CD4-positive, alpha-beta T cell (primary cell): ENCODE measurements around the gene HMCN1. TPM values are rescaled to one million over a fixed set of nuclear protein-coding genes. Genes with fewer than 3 reads are reported as not detected.

Source experiments
- ATAC-seq: fragments of 200-7000 bp; cut with Tn5 transposase; one replicate; pipeline ENCODE4 v1.10.0; 2022; ENCODE audit warnings: mild to moderate bottlenecking; ENCODE audit not compliant: poor library complexity
- CTCF ChIA-PET: fragments of 350-600 bp; sonication (Branson Sonifier 250); formaldehyde crosslinking; loops from one replicate; lab custom pipeline; 2021; ENCODE audit warnings: antibody characterized with exemption, inconsistent platforms; lab: Charles Lee
- POLR2A ChIA-PET: fragments of 350-600 bp; sonication (Branson Sonifier 250); formaldehyde crosslinking; loops from one replicate; lab custom pipeline; 2021; ENCODE audit warnings: antibody characterized with exemption, inconsistent platforms; lab: Charles Lee
- DNase-seq, 14 experiments: peaks; one replicate each; pipeline ENCODE4 v3.0.0-alpha.2; 2013 to 2020; ENCODE audit warnings: mixed read lengths in 2 of 14
- H3K27ac ChIP-seq, 2 donors: one replicate each; pipeline versions ENCODE4 v1.5.1 to v1.7.0; 2013; ENCODE audit warnings: low read length in 2 of 2, low read depth in 1 of 2, mild to moderate bottlenecking in 1 of 2
- H3K27me3 ChIP-seq, 2 experiments: 1 replicate in 1 of 2; 2 replicates in 1 of 2; pipeline versions ENCODE4 v1.6.1 to v1.7.0; 2013; ENCODE audit warnings: low read length in 2 of 2, control low read depth in 1 of 2, mild to moderate bottlenecking in 1 of 2, moderate library complexity in 1 of 2; ENCODE audit not compliant: insufficient read depth in 2 of 2, control insufficient read depth in 1 of 2
- H3K36me3 ChIP-seq: one replicate; pipeline ENCODE4 v1.6.1; 2013; ENCODE audit warnings: low read length, control low read depth; ENCODE audit not compliant: insufficient read depth
- H3K4me1 ChIP-seq: one replicate; pipeline ENCODE4 v1.6.1; 2013; ENCODE audit warnings: low read length, control low read depth; ENCODE audit not compliant: insufficient read depth
- H3K4me3 ChIP-seq: one replicate; pipeline ENCODE4 v1.5.1; 2013; ENCODE audit warnings: mild to moderate bottlenecking, low read length, moderate library complexity
- H3K9me3 ChIP-seq, 2 experiments: 1 replicate in 1 of 2; 2 replicates in 1 of 2; pipeline versions ENCODE4 v1.6.1 to v1.7.0; 2013; ENCODE audit warnings: low read length in 2 of 2, mild to moderate bottlenecking in 2 of 2, control low read depth in 1 of 2, moderate library complexity in 1 of 2; ENCODE audit not compliant: control insufficient read depth in 1 of 2, insufficient read depth in 1 of 2
- H3K27ac Mint-ChIP-seq: one replicate; pipeline ENCODE4 v1.8.0; 2020; ENCODE audit warnings: mixed read lengths
- H3K27me3 Mint-ChIP-seq: one replicate; pipeline ENCODE4 v1.8.0; 2021; ENCODE audit warnings: mixed read lengths
- H3K36me3 Mint-ChIP-seq: one replicate; pipeline ENCODE4 v1.8.0; 2021; ENCODE audit warnings: low read depth, mixed read lengths
- H3K4me1 Mint-ChIP-seq: one replicate; pipeline ENCODE4 v1.8.0; 2021; ENCODE audit warnings: low read depth, mixed read lengths
- H3K4me3 Mint-ChIP-seq: one replicate; pipeline ENCODE4 v1.8.0; 2020; ENCODE audit warnings: mild to moderate bottlenecking, mixed read lengths
- H3K9me3 Mint-ChIP-seq: one replicate; pipeline ENCODE4 v1.8.0; 2020; ENCODE audit warnings: mixed read lengths
- CTCF ChIP-seq: fragments of 200-600 bp; IDR thresholded peaks from one replicate; pipeline ENCODE4 v1.8.0; 2022; ENCODE audit warnings: antibody characterized with exemption, mild to moderate bottlenecking
- intact Hi-C, 2 experiments: fragments of 100-400 bp; cut with DNase I in 1 of 2; cut with micrococcal nuclease in 1 of 2; formaldehyde crosslinking; loops; one replicate each; pipeline versions ENCODE4 v1.15.1 to v1.9.0; 2023 to 2025; cut with DNase I, micrococcal nuclease
- total RNA-seq, 174 experiments: library from RNA in 2 of 174; stranded (reverse) in 2 of 174; gene quantifications; one replicate each; pipeline ENCODE4 v1.2.3 and lab custom pipeline; 2021 to 2026

The HMCN1 gene
- total RNA-seq, 2 experiments from 2014 or later, result 0.14 TPM

- POLR2A ChIA-PET, result no interaction called here
- no peaks in the 10 kb centered on the region for H3K4me1 Mint-ChIP-seq
Observed at GRCh38 chr1:185759061-185759460, 24.9 kb downstream of the HMCN1 start.

DNA sequence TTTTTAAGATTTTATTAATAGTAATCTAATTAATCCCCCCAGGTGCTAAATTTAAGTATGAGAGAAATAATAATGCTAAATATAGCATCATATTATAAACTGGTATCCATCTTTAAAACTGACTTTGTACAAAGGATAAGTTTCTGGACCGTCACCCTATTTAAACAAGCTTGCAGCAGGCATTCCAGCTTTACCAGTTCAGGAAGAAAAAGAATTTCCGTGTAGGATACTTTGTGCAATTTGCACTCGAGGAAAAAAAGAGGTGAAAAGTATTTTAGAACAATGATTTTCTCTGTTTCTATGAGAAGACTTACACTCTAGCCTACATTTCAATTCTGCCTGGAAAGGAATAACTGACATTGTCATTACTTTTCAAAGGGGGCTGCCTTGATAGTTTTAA is 27.6 kb downstream of the HMCN1 start:
- Mint-ChIP-seq H3K36me3 (no peaks in the 10 kb centered on the region), H3K4me1 (no peaks in the 10 kb centered on the region), H3K9me3 (no peaks in the 10 kb centered on the region), H3K27ac (no peak overlapping the region), H3K4me3 (no peak overlapping the region), H3K27me3 (peaks cover 47% of the 10 kb centered on the region)
- DNase-seq (no peak), ATAC-seq (no peak)
- H3K36me3 ChIP-seq, result no peaks in the 10 kb centered on the region
- POLR2A ChIA-PET, result no interaction called here
- no peaks in the 10 kb centered on the region for H3K4me1 ChIP-seq
- intact Hi-C loops, result no loop called here
- CTCF ChIA-PET, result interaction anchor here (1.0 kb wide), 1 partner anchor 16 kb away, joined by 3 read pairs; no protein-coding TSS in a partner anchor
- H3K9me3 ChIP-seq, result no peaks in the 10 kb centered on the region
- no peak overlapping the region for H3K27ac ChIP-seq
- TF ChIP-seq CTCF, result no peak
- no peak overlapping the region for H3K4me3 ChIP-seq
- peaks cover 0 to 4% of the 10 kb centered on the region in 2 experiments for H3K27me3 ChIP-seq

More at GRCh38 chr1:185759061-185759460, 24.9 kb downstream of the HMCN1 start:
- no peak overlapping the region for H3K27ac ChIP-seq
- no peak for TF ChIP-seq CTCF
- no peak for DNase-seq
- no peak for ATAC-seq
- Mint-ChIP-seq H3K9me3 (no peaks in the 10 kb centered on the region), H3K4me3 (no peak overlapping the region), H3K36me3 (no peaks in the 10 kb centered on the region), H3K27me3 (peaks cover 41% of the 10 kb centered on the region), H3K27ac (no peak overlapping the region)
- intact Hi-C loops, result no loop called here
- no peak overlapping the region for H3K4me3 ChIP-seq
- no peaks in the 10 kb centered on the region for H3K9me3 ChIP-seq
- H3K27me3 ChIP-seq, result peaks cover 0 to 4% of the 10 kb centered on the region in 2 experiments
- H3K4me1 ChIP-seq, result no peaks in the 10 kb centered on the region
- CTCF ChIA-PET, result no interaction called here
- H3K36me3 ChIP-seq, result no peaks in the 10 kb centered on the region

- DNase-seq, result no peak
- Histone ChIP-seq H3K27me3 (no peaks in the 10 kb centered on the region), H3K36me3 (no peaks in the 10 kb centered on the region), H3K4me3 (no peak overlapping the region), H3K4me1 (no peaks in the 10 kb centered on the region), H3K9me3 (no peaks in the 10 kb centered on the region), H3K27ac (no peak overlapping the region)
- Mint-ChIP-seq H3K27me3 (peaks cover 31% of the 10 kb centered on the region), H3K4me3 (no peak overlapping the region), H3K4me1 (no peaks in the 10 kb centered on the region), H3K36me3 (no peaks in the 10 kb centered on the region), H3K9me3 (no peaks in the 10 kb centered on the region), H3K27ac (no peak overlapping the region)
- no peak for ATAC-seq
- no peak for TF ChIP-seq CTCF
- intact Hi-C loops, result no loop called here
- CTCF ChIA-PET, result no interaction called here
- POLR2A ChIA-PET, result no interaction called here
Observed at GRCh38 chr1:185767508-185768120, 33.4 kb downstream of the HMCN1 start.
